OCI-LY3 (cell line): ENCODE measurements around the gene GFPT2.

Source experiments
- H2AFZ ChIP-seq: fragments of 200-600, 300-600 bp; shearing (Covaris generic); 2 replicates; pipeline ENCODE4 v1.6.0; 2014; ENCODE audit warnings: antibody characterized with exemption, low read depth, low read length
- H3K27ac ChIP-seq: fragments of 200-600, 300-600 bp; sonication (generic); 2 replicates; pipeline ENCODE4 v1.5.1; 2014; ENCODE audit warnings: mild to moderate bottlenecking, low read length, moderate library complexity, mixed read lengths
- H3K27me3 ChIP-seq: fragments of 200-600, 300-600 bp; sonication (generic); 2 replicates; pipeline ENCODE4 v1.6.1; 2014; ENCODE audit warnings: low read depth, low read length, mixed read lengths
- H3K36me3 ChIP-seq: fragments of 200-600, 300-600 bp; sonication (generic); replicated peaks from 2 replicates; pipeline ENCODE3; 2014; ENCODE audit warnings: low read depth, low read length, mixed read lengths
- H3K4me1 ChIP-seq: fragments of 300-600, 200-600 bp; sonication (generic); 2 replicates; pipeline ENCODE4 v1.6.1; 2014; ENCODE audit warnings: low read length, mixed read lengths
- H3K4me2 ChIP-seq: fragments of 200-600, 300-600 bp; sonication (generic); 2 replicates; pipeline ENCODE4 v1.6.1; 2014; ENCODE audit warnings: low read length, mixed read lengths
- H3K4me3 ChIP-seq: fragments of 300-600, 200-600 bp; sonication (generic); 2 replicates; pipeline ENCODE4 v1.5.1; 2014; ENCODE audit warnings: antibody characterized with exemption, mild to moderate bottlenecking, low read length, moderate library complexity
- H3K79me2 ChIP-seq: fragments of 300-600, 200-600 bp; shearing (Covaris generic); 2 replicates; pipeline ENCODE4 v1.6.1; 2014; ENCODE audit warnings: mild to moderate bottlenecking, low read length, mixed read lengths
- H3K9ac ChIP-seq: fragments of 300-600, 200-600 bp; shearing (Covaris generic); 2 replicates; pipeline ENCODE4 v1.6.0; 2014; ENCODE audit warnings: mild to moderate bottlenecking, low read length, moderate library complexity
- H3K9me3 ChIP-seq: fragments of 200-600, 300-600 bp; shearing (Covaris generic); 2 replicates; pipeline ENCODE4 v1.6.1; 2014; ENCODE audit warnings: low read length, mixed read lengths; ENCODE audit not compliant: insufficient read depth
- H4K20me1 ChIP-seq: fragments of 200-600, 300-600 bp; sonication (generic); 2 replicates; pipeline ENCODE4 v1.6.1; 2016; ENCODE audit warnings: low read length, mixed read lengths; ENCODE audit not compliant: insufficient read depth
- CTCF ChIP-seq: fragments of 200-600, 300-600 bp; sonication (generic); IDR thresholded peaks from 2 replicates; pipeline ENCODE4 v1.5.1; 2014; ENCODE audit warnings: antibody characterized with exemption, low read length, low read depth
- EZH2phosphoT487 ChIP-seq: fragments of 200-600 bp; shearing (Covaris generic); IDR thresholded peaks from 2 replicates; pipeline ENCODE4 v1.6.1; 2018; ENCODE audit warnings: antibody characterized with exemption, mixed run types, low read depth

Gene GFPT2

DNA sequence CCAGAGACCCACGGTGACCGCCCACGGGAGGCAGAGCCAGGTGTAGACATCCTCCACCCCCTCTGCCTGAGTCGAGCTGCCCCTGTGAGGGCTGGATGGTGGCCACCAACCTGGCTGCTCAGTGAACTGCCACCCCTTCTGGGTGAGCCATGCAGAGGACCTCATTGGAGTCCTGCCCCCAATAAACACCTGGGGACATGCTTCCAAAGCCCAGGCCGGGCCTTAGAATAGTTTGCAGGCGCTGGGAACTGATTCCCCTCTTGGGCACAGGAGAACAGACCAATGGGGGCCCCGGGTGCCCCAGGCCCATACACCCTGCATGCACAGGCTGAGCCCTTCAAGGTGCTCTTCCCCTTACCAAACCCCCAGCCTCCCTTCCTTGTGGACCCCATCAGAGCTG is 38.1 kb upstream of the GFPT2 start:
- Histone ChIP-seq H2AFZ (no peak overlapping the region), H3K9ac (no peak overlapping the region), H4K20me1 (no peaks in the 10 kb centered on the region), H3K4me1 (no peaks in the 10 kb centered on the region), H3K27ac (no peak overlapping the region), H3K27me3 (no peaks in the 10 kb centered on the region), H3K36me3 (no peaks in the 10 kb centered on the region), H3K9me3 (no peaks in the 10 kb centered on the region), H3K79me2 (no peaks in the 10 kb centered on the region), H3K4me3 (no peak overlapping the region), H3K4me2 (no peak overlapping the region)
- TF ChIP-seq CTCF = no peak
- no peak for TF ChIP-seq EZH2phosphoT487

DNA sequence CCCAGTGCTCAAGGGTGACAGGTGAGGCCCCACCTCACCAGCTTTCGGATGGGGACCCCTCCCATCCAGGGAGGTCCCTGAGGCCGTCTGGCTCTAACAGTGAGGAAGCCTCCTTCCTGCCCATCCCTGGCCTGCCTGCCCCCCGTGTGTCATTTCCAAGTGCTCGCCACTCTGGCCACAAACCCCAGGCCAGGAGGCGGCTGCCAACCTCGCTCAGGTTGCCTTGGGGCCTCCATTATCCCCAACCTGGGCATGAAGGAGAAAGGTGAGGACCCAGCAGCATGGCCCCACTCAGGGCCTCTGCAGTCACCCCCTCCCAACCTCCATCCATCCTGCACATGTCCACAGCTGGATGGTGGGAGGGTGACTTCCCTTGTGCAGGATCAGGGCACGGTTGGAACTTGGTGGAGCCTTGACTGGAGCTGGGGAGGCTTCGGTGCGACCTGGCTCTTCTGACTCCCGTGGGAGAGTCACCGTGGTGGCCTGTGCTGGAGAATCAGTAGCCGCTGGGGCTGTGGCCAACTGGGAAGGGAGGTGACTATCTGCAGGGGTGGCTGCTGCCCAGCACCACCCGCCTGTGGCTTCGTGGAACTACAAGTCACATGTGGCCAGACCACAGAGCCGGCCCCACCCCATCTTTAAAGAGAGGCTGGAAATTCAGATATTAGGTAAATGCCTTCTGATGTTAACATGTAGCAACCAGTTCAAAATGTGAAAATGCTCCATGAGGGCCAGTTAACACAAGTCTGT is 37.5 kb upstream of the GFPT2 start:
- no peak overlapping the region for H2AFZ ChIP-seq
- TF ChIP-seq CTCF = no peak
- TF ChIP-seq EZH2phosphoT487 = no peak
- H3K36me3 ChIP-seq = no peaks in the 10 kb centered on the region
- H3K4me1 ChIP-seq = no peaks in the 10 kb centered on the region
- H3K27me3 ChIP-seq = no peaks in the 10 kb centered on the region
- H4K20me1 ChIP-seq = no peaks in the 10 kb centered on the region
- no peak overlapping the region for H3K4me2 ChIP-seq
- H3K27ac ChIP-seq = no peak overlapping the region
- no peak overlapping the region for H3K9ac ChIP-seq
- H3K79me2 ChIP-seq = no peaks in the 10 kb centered on the region
- H3K4me3 ChIP-seq = no peak overlapping the region
- no peaks in the 10 kb centered on the region for H3K9me3 ChIP-seq

DNA sequence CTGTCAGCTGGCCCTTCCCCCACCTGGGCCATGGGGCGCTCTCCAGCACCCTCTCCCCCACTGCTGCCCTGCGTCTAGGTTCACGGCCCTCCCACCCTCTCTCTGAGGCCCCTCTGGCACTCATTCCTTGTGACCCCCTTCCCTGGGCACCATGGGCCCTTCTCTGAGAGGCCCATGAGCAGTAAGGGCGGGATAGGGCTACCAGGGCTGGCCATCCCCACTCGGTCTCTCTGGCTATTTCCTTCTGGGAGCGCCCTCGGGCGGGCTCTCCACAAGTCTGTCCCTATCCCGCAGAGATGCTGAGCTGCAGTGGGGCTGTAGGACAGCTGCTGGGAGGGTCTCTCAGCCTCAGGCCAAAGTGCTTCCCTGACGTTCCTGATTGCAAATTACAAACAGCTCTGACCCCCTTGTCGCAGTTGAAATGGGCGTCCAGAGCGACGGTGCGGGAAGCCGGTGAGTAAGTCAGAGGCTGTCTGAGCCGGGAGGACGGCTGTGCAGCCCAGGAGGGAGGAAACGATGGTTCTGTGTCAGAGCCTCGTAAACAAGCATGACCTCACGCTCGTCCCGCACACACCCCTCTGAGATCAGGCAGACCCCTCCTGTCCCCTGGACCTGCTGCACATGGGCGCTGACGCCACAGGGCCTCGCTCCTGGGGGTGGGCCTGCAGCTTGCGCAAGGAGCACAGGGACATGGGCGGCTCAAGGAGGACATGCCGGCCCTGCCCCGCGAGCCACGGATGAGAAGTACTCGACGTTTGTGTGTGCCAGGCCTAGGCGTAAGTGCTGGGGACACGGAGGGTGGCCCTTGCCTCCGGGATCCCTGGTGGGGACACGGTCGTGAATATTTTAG is 36.3 kb upstream of the GFPT2 start:
- H3K9me3 ChIP-seq = no peaks in the 10 kb centered on the region
- TF ChIP-seq CTCF (no peak), EZH2phosphoT487 (no peak)
- H3K79me2 ChIP-seq = no peaks in the 10 kb centered on the region
- no peak overlapping the region for H3K4me3 ChIP-seq
- no peak overlapping the region for H3K27ac ChIP-seq
- no peaks in the 10 kb centered on the region for H3K4me1 ChIP-seq
- no peak overlapping the region for H3K9ac ChIP-seq
- no peaks in the 10 kb centered on the region for H3K27me3 ChIP-seq
- no peaks in the 10 kb centered on the region for H4K20me1 ChIP-seq
- H3K4me2 ChIP-seq = no peak overlapping the region
- no peaks in the 10 kb centered on the region for H3K36me3 ChIP-seq
- H2AFZ ChIP-seq = no peak overlapping the region

GRCh38 chr5:180387798-180388197 is 34.7 kb upstream of the GFPT2 start:
- TF ChIP-seq CTCF (no peak), EZH2phosphoT487 (no peak)
- no peaks in the 10 kb centered on the region for H3K9me3 ChIP-seq
- H3K9ac ChIP-seq = no peak overlapping the region
- no peaks in the 10 kb centered on the region for H3K27me3 ChIP-seq
- H3K36me3 ChIP-seq = no peaks in the 10 kb centered on the region
- H3K4me2 ChIP-seq = no peak overlapping the region
- no peak overlapping the region for H2AFZ ChIP-seq
- H3K79me2 ChIP-seq = no peaks in the 10 kb centered on the region
- H3K4me1 ChIP-seq = no peaks in the 10 kb centered on the region
- H3K4me3 ChIP-seq = no peak overlapping the region
- no peaks in the 10 kb centered on the region for H4K20me1 ChIP-seq
- no peak overlapping the region for H3K27ac ChIP-seq
